ENCODE data around the gene ADARB2.

The ADARB2 gene

GRCh38 chr10:1579141-1579491 lies 158.2 kb downstream of the ADARB2 start:
- Histone ChIP-seq H3K27ac (ENCODE audit: low read length) (no peak overlapping the region), H3K4me3 (ENCODE audit: low read depth in 1 of 2, low read length in 2 of 2) (no peak overlapping the region), H3K4me1 (ENCODE audit: control insufficient read depth in 1 of 2, insufficient read depth in 2 of 2, low read length in 2 of 2) (no peaks in the 10 kb centered on the region), H3K27me3 (ENCODE audit: low read depth, low read length) (no peaks in the 10 kb centered on the region), H3K36me3 (ENCODE audit: control insufficient read depth in 1 of 2, insufficient read depth in 2 of 2, low read length in 2 of 2) (no peaks in the 10 kb centered on the region), H3K9me3 (ENCODE audit: control insufficient read depth in 1 of 2, low read length in 2 of 2) (no peaks in the 10 kb centered on the region)

GRCh38 chr10:1578392-1579140 lies 158.8 kb downstream of the ADARB2 start:
- Histone ChIP-seq H3K4me3 (ENCODE audit: low read depth in 1 of 2, low read length in 2 of 2) (no peak overlapping the region), H3K36me3 (ENCODE audit: control insufficient read depth in 1 of 2, insufficient read depth in 2 of 2, low read length in 2 of 2) (no peaks in the 10 kb centered on the region), H3K27me3 (ENCODE audit: low read depth, low read length) (no peaks in the 10 kb centered on the region)

GRCh38 chr10:1577945-1578344 lies 159.4 kb downstream of the ADARB2 start:
- H3K4me1 ChIP-seq (ENCODE audit: control insufficient read depth in 1 of 2, insufficient read depth in 2 of 2, low read length in 2 of 2), result no peaks in the 10 kb centered on the region
- no peaks in the 10 kb centered on the region for H3K36me3 ChIP-seq (ENCODE audit: control insufficient read depth in 1 of 2, insufficient read depth in 2 of 2, low read length in 2 of 2)
- no peak overlapping the region for H3K27ac ChIP-seq (ENCODE audit: low read length)
- H3K27me3 ChIP-seq (ENCODE audit: low read depth, low read length), result no peaks in the 10 kb centered on the region
- no peaks in the 10 kb centered on the region for H3K9me3 ChIP-seq (ENCODE audit: control insufficient read depth in 1 of 2, low read length in 2 of 2)
- H3K4me3 ChIP-seq (ENCODE audit: low read depth in 1 of 2, low read length in 2 of 2), result no peak overlapping the region

More at GRCh38 chr10:1578392-1579140, 158.8 kb downstream of the ADARB2 start:
- H3K9me3 ChIP-seq (ENCODE audit: control insufficient read depth in 1 of 2, low read length in 2 of 2), result no peaks in the 10 kb centered on the region
- H3K27ac ChIP-seq (ENCODE audit: low read length), result no peak overlapping the region
- no peaks in the 10 kb centered on the region for H3K4me1 ChIP-seq (ENCODE audit: control insufficient read depth in 1 of 2, insufficient read depth in 2 of 2, low read length in 2 of 2)

- Histone ChIP-seq H3K27me3 (ENCODE audit: low read depth, low read length) (no peaks in the 10 kb centered on the region), H3K27ac (ENCODE audit: low read length) (no peak overlapping the region), H3K9me3 (ENCODE audit: control insufficient read depth in 1 of 2, low read length in 2 of 2) (no peaks in the 10 kb centered on the region), H3K4me3 (ENCODE audit: low read depth in 1 of 2, low read length in 2 of 2) (no peak overlapping the region), H3K36me3 (ENCODE audit: control insufficient read depth in 1 of 2, insufficient read depth in 2 of 2, low read length in 2 of 2) (no peaks in the 10 kb centered on the region), H3K4me1 (ENCODE audit: control insufficient read depth in 1 of 2, insufficient read depth in 2 of 2, low read length in 2 of 2) (no peaks in the 10 kb centered on the region)
These were observed 160.0 kb downstream of the ADARB2 start for GRCh38 chr10:1577373-1577770.

- Histone ChIP-seq H3K9me3 (ENCODE audit: control insufficient read depth in 1 of 2, low read length in 2 of 2) (no peaks in the 10 kb centered on the region), H3K36me3 (ENCODE audit: control insufficient read depth in 1 of 2, insufficient read depth in 2 of 2, low read length in 2 of 2) (no peaks in the 10 kb centered on the region)
These were observed 160.6 kb downstream of the ADARB2 start for GRCh38 chr10:1576467-1577372.

GRCh38 chr10:1575481-1576244 lies 161.7 kb downstream of the ADARB2 start:
- H3K4me3 ChIP-seq (ENCODE audit: low read depth in 1 of 2, low read length in 2 of 2), result no peak overlapping the region
- H3K4me1 ChIP-seq (ENCODE audit: control insufficient read depth in 1 of 2, insufficient read depth in 2 of 2, low read length in 2 of 2), result no peaks in the 10 kb centered on the region
- H3K36me3 ChIP-seq (ENCODE audit: control insufficient read depth in 1 of 2, insufficient read depth in 2 of 2, low read length in 2 of 2), result no peaks in the 10 kb centered on the region
- no peaks in the 10 kb centered on the region for H3K27me3 ChIP-seq (ENCODE audit: low read depth, low read length)
- no peaks in the 10 kb centered on the region for H3K9me3 ChIP-seq (ENCODE audit: control insufficient read depth in 1 of 2, low read length in 2 of 2)
- H3K27ac ChIP-seq (ENCODE audit: low read length), result no peak overlapping the region

More at GRCh38 chr10:1576467-1577372, 160.6 kb downstream of the ADARB2 start:
- Histone ChIP-seq H3K27ac (ENCODE audit: low read length) (no peak overlapping the region), H3K4me3 (ENCODE audit: low read depth in 1 of 2, low read length in 2 of 2) (no peak overlapping the region), H3K4me1 (ENCODE audit: control insufficient read depth in 1 of 2, insufficient read depth in 2 of 2, low read length in 2 of 2) (no peaks in the 10 kb centered on the region), H3K27me3 (ENCODE audit: low read depth, low read length) (no peaks in the 10 kb centered on the region)

GRCh38 chr10:1574719-1575118 lies 162.6 kb downstream of the ADARB2 start:
- no peak overlapping the region for H3K4me3 ChIP-seq (ENCODE audit: low read depth in 1 of 2, low read length in 2 of 2)
- no peaks in the 10 kb centered on the region for H3K36me3 ChIP-seq (ENCODE audit: control insufficient read depth in 1 of 2, insufficient read depth in 2 of 2, low read length in 2 of 2)
- no peaks in the 10 kb centered on the region for H3K27me3 ChIP-seq (ENCODE audit: low read depth, low read length)
- H3K27ac ChIP-seq (ENCODE audit: low read length), result no peak overlapping the region
- no peaks in the 10 kb centered on the region for H3K9me3 ChIP-seq (ENCODE audit: control insufficient read depth in 1 of 2, low read length in 2 of 2)
- H3K4me1 ChIP-seq (ENCODE audit: control insufficient read depth in 1 of 2, insufficient read depth in 2 of 2, low read length in 2 of 2), result no peaks in the 10 kb centered on the region

- Histone ChIP-seq H3K27ac (ENCODE audit: low read length) (no peak overlapping the region), H3K9me3 (ENCODE audit: control insufficient read depth in 1 of 2, low read length in 2 of 2) (no peaks in the 10 kb centered on the region), H3K27me3 (ENCODE audit: low read depth, low read length) (no peaks in the 10 kb centered on the region), H3K4me1 (ENCODE audit: control insufficient read depth in 1 of 2, insufficient read depth in 2 of 2, low read length in 2 of 2) (no peaks in the 10 kb centered on the region), H3K4me3 (ENCODE audit: low read depth in 1 of 2, low read length in 2 of 2) (no peak overlapping the region), H3K36me3 (ENCODE audit: control insufficient read depth in 1 of 2, insufficient read depth in 2 of 2, low read length in 2 of 2) (no peaks in the 10 kb centered on the region)
These were observed 163.3 kb downstream of the ADARB2 start for GRCh38 chr10:1573981-1574380.

- H3K4me1 ChIP-seq (ENCODE audit: control insufficient read depth in 1 of 2, insufficient read depth in 2 of 2, low read length in 2 of 2), result no peaks in the 10 kb centered on the region
- no peak overlapping the region for H3K27ac ChIP-seq (ENCODE audit: low read length)
- no peaks in the 10 kb centered on the region for H3K36me3 ChIP-seq (ENCODE audit: control insufficient read depth in 1 of 2, insufficient read depth in 2 of 2, low read length in 2 of 2)
- no peaks in the 10 kb centered on the region for H3K27me3 ChIP-seq (ENCODE audit: low read depth, low read length)
- H3K9me3 ChIP-seq (ENCODE audit: control insufficient read depth in 1 of 2, low read length in 2 of 2), result no peaks in the 10 kb centered on the region
- H3K4me3 ChIP-seq (ENCODE audit: low read depth in 1 of 2, low read length in 2 of 2), result no peak overlapping the region
These were observed 163.9 kb downstream of the ADARB2 start for GRCh38 chr10:1573334-1573969.

GRCh38 chr10:1572519-1573333 lies 164.6 kb downstream of the ADARB2 start:
- Histone ChIP-seq H3K27ac (ENCODE audit: low read length) (no peak overlapping the region), H3K9me3 (ENCODE audit: control insufficient read depth in 1 of 2, low read length in 2 of 2) (no peaks in the 10 kb centered on the region), H3K4me3 (ENCODE audit: low read depth in 1 of 2, low read length in 2 of 2) (no peak overlapping the region), H3K4me1 (ENCODE audit: control insufficient read depth in 1 of 2, insufficient read depth in 2 of 2, low read length in 2 of 2) (no peaks in the 10 kb centered on the region), H3K36me3 (ENCODE audit: control insufficient read depth in 1 of 2, insufficient read depth in 2 of 2, low read length in 2 of 2) (no peaks in the 10 kb centered on the region), H3K27me3 (ENCODE audit: low read depth, low read length) (no peaks in the 10 kb centered on the region)

Data from muscle layer of duodenum (tissue), 2 donors.